SK-N-SH treated with all-trans-retinoic acid at 6 μM for 48 hours (cell line): ENCODE data around the gene CNTFR.

Source experiments
- ATAC-seq: fragments of 200-7000 bp; cut with Tn5 transposase; 3 replicates; pipeline ENCODE4 v1.9.1; 2020; ENCODE audit warnings: mild to moderate bottlenecking, moderate library complexity
- ARNTL ChIP-seq: fragments of 450-650 bp; formaldehyde crosslinking; IDR thresholded peaks from 2 replicates; pipeline ENCODE4 v1.5.0; 2020; ENCODE audit warnings: low read depth, mild to moderate bottlenecking, moderate library complexity, borderline replicate concordance
- CSDC2 ChIP-seq: fragments of 250-450 bp; sonication (Bioruptor Pico); IDR thresholded peaks from 2 replicates; pipeline ENCODE4 v1.5.0; 2020; ENCODE audit warnings: mild to moderate bottlenecking, moderate library complexity
- ESRRG ChIP-seq: fragments of 250-450 bp; sonication (Bioruptor Pico); IDR thresholded peaks from 2 replicates; pipeline ENCODE4 v1.6.1; 2021; ENCODE audit warnings: mild to moderate bottlenecking
- GLIS3 ChIP-seq: fragments of 250-450 bp; sonication (Bioruptor Pico); IDR thresholded peaks from 2 replicates; pipeline ENCODE4 v1.5.0; 2020; ENCODE audit warnings: mild to moderate bottlenecking, moderate library complexity
- ISL1 ChIP-seq: fragments of 250-450 bp; sonication (Bioruptor Pico); IDR thresholded peaks from 2 replicates; pipeline ENCODE4 v2.1.2; 2022; ENCODE audit warnings: mild to moderate bottlenecking, moderate library complexity
- PPARA ChIP-seq: fragments of 250-450 bp; sonication (Bioruptor Pico); IDR thresholded peaks from 2 replicates; pipeline ENCODE4 v1.5.0; 2020; ENCODE audit warnings: mild to moderate bottlenecking, borderline replicate concordance
- RARB ChIP-seq: fragments of 250-450 bp; sonication (Bioruptor Pico); IDR thresholded peaks from 2 replicates; pipeline ENCODE4 v1.8.0; 2021; ENCODE audit warnings: mild to moderate bottlenecking, moderate library complexity
- SNAI2 ChIP-seq: fragments of 250-450 bp; sonication (Bioruptor Pico); IDR thresholded peaks from 2 replicates; pipeline ENCODE4 v1.5.0; 2020; ENCODE audit warnings: mild to moderate bottlenecking, moderate library complexity
- TCF4 ChIP-seq: fragments of 250-450 bp; sonication (Bioruptor Pico); IDR thresholded peaks from 2 replicates; pipeline ENCODE4 v1.8.0; 2021; ENCODE audit warnings: mild to moderate bottlenecking, moderate library complexity, borderline replicate concordance
- TOX ChIP-seq: fragments of 250-450 bp; sonication (Bioruptor Pico); IDR thresholded peaks from 2 replicates; pipeline ENCODE4 v1.8.0; 2021; ENCODE audit warnings: mild to moderate bottlenecking, moderate library complexity, borderline replicate concordance
- ZNF565 ChIP-seq: fragments of 450-650 bp; formaldehyde crosslinking; conservative IDR thresholded peaks from 2 replicates; pipeline ENCODE4 v1.5.0; 2020; ENCODE audit warnings: low read depth, mild to moderate bottlenecking, moderate library complexity
- ZNF8 ChIP-seq: fragments of 450-650 bp; formaldehyde crosslinking; IDR thresholded peaks from 2 replicates; pipeline ENCODE4 v1.5.0; 2020; ENCODE audit warnings: mild to moderate bottlenecking, moderate library complexity
- TF ChIP-seq, protein P1 (sequence below): fragments of 250-450 bp; sonication (Bioruptor Pico); IDR thresholded peaks from 2 replicates; pipeline ENCODE4 v1.5.0; 2020; ENCODE audit warnings: mild to moderate bottlenecking, moderate library complexity
- TF ChIP-seq, protein P2 (sequence below): fragments of 250-450 bp; sonication (Bioruptor Pico); IDR thresholded peaks from 2 replicates; pipeline ENCODE4 v1.5.1; 2020; ENCODE audit warnings: low read depth, mild to moderate bottlenecking, moderate library complexity
- TF ChIP-seq, protein P3 (sequence below): fragments of 250-450 bp; sonication (Bioruptor Pico); IDR thresholded peaks from 2 replicates; pipeline ENCODE4 v1.8.0; 2021; ENCODE audit warnings: low read depth, mild to moderate bottlenecking, moderate library complexity, borderline replicate concordance
- TF ChIP-seq, protein P4 (sequence below): fragments of 250-450 bp; sonication (Bioruptor Pico); IDR thresholded peaks from 2 replicates; pipeline ENCODE4 v1.8.0; 2020; ENCODE audit warnings: mild to moderate bottlenecking, moderate library complexity, borderline replicate concordance

Gene CNTFR

DNA sequence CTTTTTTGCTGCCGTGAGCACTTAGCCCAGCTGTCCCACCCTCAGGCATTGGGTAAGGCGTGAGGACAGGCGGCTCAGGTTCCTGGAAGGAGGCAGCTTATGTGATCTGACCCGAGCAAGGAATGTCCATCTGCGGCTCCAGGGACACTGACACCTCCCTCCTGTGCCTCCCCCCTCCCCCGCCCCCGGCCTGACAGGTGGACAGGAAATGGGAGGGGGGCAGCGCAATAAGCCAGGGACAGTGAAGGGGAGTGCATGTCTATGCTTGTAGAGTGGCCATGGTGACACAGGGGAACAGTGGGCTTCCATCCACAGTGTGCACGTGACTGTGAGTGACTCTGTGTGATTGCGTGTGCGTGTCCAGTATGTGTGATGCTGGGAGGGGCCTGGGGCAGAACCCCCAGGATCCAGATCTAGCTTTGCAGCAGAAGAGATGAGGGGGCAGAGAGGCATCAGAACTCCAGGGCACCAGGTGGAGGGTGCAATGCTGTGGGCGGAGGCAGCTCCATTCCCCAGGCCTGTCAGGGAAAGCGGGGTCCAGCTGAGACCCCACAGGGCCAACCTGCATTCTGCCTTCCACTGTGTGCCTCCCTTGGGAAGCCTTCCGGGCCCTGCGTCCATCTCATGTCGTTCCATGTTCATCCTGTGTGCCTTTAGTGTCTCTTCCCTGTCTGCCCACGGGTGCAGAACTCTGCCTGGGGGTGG, 30.5 kb downstream of the CNTFR start:
- peak; percentile 19 for ATAC-seq
- TF ChIP-seq ISL1 = no peak
- TF ChIP-seq CSDC2 (CRISPR knock-in tag) = no peak
- TF ChIP-seq SNAI2 (CRISPR knock-in tag) = no peak
- no peak for TF ChIP-seq TCF4 (CRISPR knock-in tag)
- TF ChIP-seq, protein P1, sequence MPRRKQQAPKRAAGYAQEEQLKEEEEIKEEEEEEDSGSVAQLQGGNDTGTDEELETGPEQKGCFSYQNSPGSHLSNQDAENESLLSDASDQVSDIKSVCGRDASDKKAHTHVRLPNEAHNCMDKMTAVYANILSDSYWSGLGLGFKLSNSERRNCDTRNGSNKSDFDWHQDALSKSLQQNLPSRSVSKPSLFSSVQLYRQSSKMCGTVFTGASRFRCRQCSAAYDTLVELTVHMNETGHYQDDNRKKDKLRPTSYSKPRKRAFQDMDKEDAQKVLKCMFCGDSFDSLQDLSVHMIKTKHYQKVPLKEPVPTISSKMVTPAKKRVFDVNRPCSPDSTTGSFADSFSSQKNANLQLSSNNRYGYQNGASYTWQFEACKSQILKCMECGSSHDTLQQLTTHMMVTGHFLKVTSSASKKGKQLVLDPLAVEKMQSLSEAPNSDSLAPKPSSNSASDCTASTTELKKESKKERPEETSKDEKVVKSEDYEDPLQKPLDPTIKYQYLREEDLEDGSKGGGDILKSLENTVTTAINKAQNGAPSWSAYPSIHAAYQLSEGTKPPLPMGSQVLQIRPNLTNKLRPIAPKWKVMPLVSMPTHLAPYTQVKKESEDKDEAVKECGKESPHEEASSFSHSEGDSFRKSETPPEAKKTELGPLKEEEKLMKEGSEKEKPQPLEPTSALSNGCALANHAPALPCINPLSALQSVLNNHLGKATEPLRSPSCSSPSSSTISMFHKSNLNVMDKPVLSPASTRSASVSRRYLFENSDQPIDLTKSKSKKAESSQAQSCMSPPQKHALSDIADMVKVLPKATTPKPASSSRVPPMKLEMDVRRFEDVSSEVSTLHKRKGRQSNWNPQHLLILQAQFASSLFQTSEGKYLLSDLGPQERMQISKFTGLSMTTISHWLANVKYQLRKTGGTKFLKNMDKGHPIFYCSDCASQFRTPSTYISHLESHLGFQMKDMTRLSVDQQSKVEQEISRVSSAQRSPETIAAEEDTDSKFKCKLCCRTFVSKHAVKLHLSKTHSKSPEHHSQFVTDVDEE (CRISPR knock-in tag) = no peak
- no peak for TF ChIP-seq RARB

DNA sequence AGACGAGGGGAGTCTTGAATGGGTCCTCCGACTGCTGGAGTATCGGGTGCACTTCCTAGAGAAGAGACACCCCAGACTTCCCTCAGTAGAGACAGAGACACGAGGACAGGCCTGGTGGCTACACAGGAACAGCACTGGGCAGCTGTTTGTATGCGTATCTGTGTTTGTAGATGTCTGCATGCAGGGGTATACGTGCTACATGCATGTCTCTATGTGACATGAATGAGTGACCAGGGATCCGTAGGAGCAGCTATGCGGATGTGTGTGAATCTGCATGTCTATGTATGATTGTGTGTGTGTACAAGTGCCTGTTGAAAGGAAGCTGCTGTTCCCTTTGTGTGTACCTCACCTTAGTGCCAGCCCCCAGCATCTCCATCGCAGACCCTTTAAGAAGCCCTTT, 31.2 kb downstream of the CNTFR start:
- no peak for TF ChIP-seq SNAI2 (CRISPR knock-in tag)
- no peak for TF ChIP-seq TOX (CRISPR knock-in tag)
- no peak for TF ChIP-seq ZNF8 (CRISPR knock-in tag)
- TF ChIP-seq, protein P2, sequence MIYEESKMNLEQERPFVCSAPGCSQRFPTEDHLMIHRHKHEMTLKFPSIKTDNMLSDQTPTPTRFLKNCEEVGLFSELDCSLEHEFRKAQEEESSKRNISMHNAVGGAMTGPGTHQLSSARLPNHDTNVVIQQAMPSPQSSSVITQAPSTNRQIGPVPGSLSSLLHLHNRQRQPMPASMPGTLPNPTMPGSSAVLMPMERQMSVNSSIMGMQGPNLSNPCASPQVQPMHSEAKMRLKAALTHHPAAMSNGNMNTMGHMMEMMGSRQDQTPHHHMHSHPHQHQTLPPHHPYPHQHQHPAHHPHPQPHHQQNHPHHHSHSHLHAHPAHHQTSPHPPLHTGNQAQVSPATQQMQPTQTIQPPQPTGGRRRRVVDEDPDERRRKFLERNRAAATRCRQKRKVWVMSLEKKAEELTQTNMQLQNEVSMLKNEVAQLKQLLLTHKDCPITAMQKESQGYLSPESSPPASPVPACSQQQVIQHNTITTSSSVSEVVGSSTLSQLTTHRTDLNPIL = no peak
- TF ChIP-seq ARNTL = no peak
- TF ChIP-seq, all 23 proteins: peak for 0
- no peak for ATAC-seq

DNA sequence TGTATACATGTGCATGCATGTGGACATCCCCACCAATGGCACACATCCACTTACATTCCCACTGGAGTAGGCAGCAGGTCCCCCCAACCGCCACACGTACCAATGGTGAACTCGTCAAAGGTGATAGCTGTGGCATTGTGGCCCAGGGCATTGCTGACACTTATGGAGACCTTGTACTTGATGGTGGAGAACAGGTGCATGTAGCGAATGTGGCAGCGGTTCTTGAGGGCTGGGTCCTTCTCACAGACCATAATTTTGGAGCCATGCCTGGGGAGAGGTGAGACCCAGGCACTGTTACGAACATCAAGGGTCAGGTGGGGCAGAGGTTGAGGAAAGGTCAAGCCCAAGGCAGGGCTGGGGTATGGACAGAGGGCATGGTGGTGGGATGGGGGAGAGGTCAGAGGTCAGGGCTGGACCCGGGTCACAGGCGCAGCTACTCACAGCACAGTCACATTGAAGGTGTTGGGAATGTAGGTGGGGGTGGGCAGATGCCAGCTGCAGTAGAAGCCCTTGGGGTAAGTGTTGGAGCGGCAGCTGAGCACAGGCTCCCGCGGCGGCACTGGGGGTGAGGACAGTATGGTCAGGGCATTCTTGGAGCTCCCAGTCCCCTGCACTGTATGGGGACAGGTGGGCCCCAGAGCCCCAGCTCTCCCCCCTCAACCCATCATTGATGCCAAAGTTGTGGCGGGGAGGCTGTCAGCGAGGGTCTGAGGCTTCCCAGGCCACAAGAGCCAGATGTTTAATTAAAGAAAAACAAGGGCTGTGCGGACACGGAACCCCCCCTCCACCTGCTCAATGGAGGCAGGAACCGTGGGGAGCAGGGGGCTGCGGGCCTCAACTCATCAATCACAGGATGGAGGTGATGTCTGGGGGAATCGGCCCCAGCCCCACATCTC, 31.9 kb downstream of the CNTFR start:
- TF ChIP-seq ESRRG (CRISPR knock-in tag) = no peak
- no peak for TF ChIP-seq RARB
- ATAC-seq = no peak

DNA sequence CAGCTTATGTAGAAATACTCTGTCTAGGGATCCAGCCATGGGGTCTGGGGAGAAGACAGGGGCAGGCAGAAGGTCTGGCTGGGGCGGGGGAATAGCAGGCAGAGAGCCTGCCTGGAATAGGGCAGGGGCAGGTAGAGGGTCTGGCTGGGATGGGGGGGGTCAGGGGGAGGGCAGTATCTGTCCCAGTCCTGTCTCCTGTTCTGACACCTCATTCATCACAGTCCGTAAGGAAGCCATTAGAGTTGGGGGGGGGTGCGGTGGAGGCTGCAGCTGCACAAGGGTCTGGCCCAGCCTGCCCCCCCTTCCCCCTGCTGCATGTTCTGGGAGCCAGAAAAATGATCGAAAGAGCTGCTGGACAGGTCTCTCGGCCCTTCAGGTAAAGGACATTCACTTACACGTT, 32.6 kb downstream of the CNTFR start:
- no peak for ATAC-seq

More for the DNA sequence above, 32.6 kb downstream of the CNTFR start:
- TF ChIP-seq ZNF565 (CRISPR knock-in tag) (no peak), ESRRG (CRISPR knock-in tag) (no peak), ISL1 (no peak), SNAI2 (CRISPR knock-in tag) (no peak), GLIS3 (CRISPR knock-in tag) (no peak), ZNF8 (CRISPR knock-in tag) (no peak), TOX (CRISPR knock-in tag) (no peak), RARB (no peak), PPARA (CRISPR knock-in tag) (no peak)
- TF ChIP-seq, protein P2 = no peak
- TF ChIP-seq, protein P3, sequence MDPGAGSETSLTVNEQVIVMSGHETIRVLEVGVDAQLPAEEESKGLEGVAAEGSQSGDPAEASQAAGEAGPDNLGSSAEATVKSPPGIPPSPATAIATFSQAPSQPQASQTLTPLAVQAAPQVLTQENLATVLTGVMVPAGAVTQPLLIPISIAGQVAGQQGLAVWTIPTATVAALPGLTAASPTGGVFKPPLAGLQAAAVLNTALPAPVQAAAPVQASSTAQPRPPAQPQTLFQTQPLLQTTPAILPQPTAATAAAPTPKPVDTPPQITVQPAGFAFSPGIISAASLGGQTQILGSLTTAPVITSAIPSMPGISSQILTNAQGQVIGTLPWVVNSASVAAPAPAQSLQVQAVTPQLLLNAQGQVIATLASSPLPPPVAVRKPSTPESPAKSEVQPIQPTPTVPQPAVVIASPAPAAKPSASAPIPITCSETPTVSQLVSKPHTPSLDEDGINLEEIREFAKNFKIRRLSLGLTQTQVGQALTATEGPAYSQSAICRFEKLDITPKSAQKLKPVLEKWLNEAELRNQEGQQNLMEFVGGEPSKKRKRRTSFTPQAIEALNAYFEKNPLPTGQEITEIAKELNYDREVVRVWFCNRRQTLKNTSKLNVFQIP (CRISPR knock-in tag) = no peak
- TF ChIP-seq, protein P4, sequence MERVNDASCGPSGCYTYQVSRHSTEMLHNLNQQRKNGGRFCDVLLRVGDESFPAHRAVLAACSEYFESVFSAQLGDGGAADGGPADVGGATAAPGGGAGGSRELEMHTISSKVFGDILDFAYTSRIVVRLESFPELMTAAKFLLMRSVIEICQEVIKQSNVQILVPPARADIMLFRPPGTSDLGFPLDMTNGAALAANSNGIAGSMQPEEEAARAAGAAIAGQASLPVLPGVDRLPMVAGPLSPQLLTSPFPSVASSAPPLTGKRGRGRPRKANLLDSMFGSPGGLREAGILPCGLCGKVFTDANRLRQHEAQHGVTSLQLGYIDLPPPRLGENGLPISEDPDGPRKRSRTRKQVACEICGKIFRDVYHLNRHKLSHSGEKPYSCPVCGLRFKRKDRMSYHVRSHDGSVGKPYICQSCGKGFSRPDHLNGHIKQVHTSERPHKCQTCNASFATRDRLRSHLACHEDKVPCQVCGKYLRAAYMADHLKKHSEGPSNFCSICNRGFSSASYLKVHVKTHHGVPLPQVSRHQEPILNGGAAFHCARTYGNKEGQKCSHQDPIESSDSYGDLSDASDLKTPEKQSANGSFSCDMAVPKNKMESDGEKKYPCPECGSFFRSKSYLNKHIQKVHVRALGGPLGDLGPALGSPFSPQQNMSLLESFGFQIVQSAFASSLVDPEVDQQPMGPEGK (CRISPR knock-in tag) = no peak
